Central memory CD8-positive, alpha-beta T cell (primary cell): ENCODE data around the gene TMEM92.

ENCODE experiments used
- ATAC-seq: fragments of 150-1000 bp; cut with Tn5 transposase; replicated peaks from 2 replicates; pipeline ENCODE4 v1.10.0; 2022; ENCODE audit warnings: mild to moderate bottlenecking, moderate FRiP score, moderate number of reproducible peaks; ENCODE audit not compliant: poor library complexity, severe bottlenecking; ENCODE audit errors: extremely low read depth
- DNase-seq, 2 donors: peaks; one replicate each; pipeline ENCODE4 v3.0.0; 2021; ENCODE audit warnings: low spot score in 2 of 2
- H3K27ac Mint-ChIP-seq: one replicate; pipeline ENCODE4 v1.8.0; 2022; ENCODE audit warnings: low read depth, mild to moderate bottlenecking, moderate library complexity, mixed read lengths
- H3K27me3 Mint-ChIP-seq: one replicate; pipeline ENCODE4 v1.8.0; 2022; ENCODE audit warnings: mixed read lengths
- H3K36me3 Mint-ChIP-seq: one replicate; pipeline ENCODE4 v1.8.0; 2022; ENCODE audit warnings: mild to moderate bottlenecking, moderate library complexity, mixed read lengths; ENCODE audit not compliant: insufficient read depth
- H3K4me1 Mint-ChIP-seq: one replicate; pipeline ENCODE4 v1.8.0; 2022; ENCODE audit warnings: mixed read lengths
- H3K4me3 Mint-ChIP-seq: one replicate; pipeline ENCODE4 v1.8.0; 2022; ENCODE audit warnings: mild to moderate bottlenecking, moderate library complexity, mixed read lengths
- H3K9me3 Mint-ChIP-seq: one replicate; pipeline ENCODE4 v1.8.0; 2022; ENCODE audit warnings: mixed read lengths

Gene TMEM92

GRCh38 chr17:50256826-50257618, 17.2 kb upstream of the TMEM92 start:
- ATAC-seq (no peak), DNase-seq (no peak)
- Mint-ChIP-seq H3K27ac (no peak overlapping the region), H3K27me3 (peaks cover 28% of the 10 kb centered on the region), H3K4me1 (no peaks in the 10 kb centered on the region), H3K4me3 (no peak overlapping the region), H3K36me3 (no peaks in the 10 kb centered on the region), H3K9me3 (no peaks in the 10 kb centered on the region)

- DNase-seq: no peak
Measured at GRCh38 chr17:50257676-50258224, 16.5 kb upstream of the TMEM92 start.

GRCh38 chr17:50258647-50259476, 15.4 kb upstream of the TMEM92 start:
- Mint-ChIP-seq H3K27me3 (peaks cover 46% of the 10 kb centered on the region), H3K36me3 (no peaks in the 10 kb centered on the region), H3K4me3 (no peak overlapping the region), H3K4me1 (no peaks in the 10 kb centered on the region), H3K27ac (no peak overlapping the region), H3K9me3 (no peaks in the 10 kb centered on the region)
- no peak for ATAC-seq
- DNase-seq: no peak

More at GRCh38 chr17:50257676-50258224, 16.5 kb upstream of the TMEM92 start:
- no peaks in the 10 kb centered on the region for H3K4me1 Mint-ChIP-seq
- H3K27ac Mint-ChIP-seq: no peak overlapping the region
- H3K27me3 Mint-ChIP-seq: peaks cover 35% of the 10 kb centered on the region
- H3K36me3 Mint-ChIP-seq: no peaks in the 10 kb centered on the region
- no peaks in the 10 kb centered on the region for H3K9me3 Mint-ChIP-seq
- no peak overlapping the region for H3K4me3 Mint-ChIP-seq
- ATAC-seq: no peak

GRCh38 chr17:50259477-50260324, 14.6 kb upstream of the TMEM92 start:
- Mint-ChIP-seq H3K9me3 (no peaks in the 10 kb centered on the region), H3K27ac (no peak overlapping the region), H3K27me3 (peaks cover 50% of the 10 kb centered on the region), H3K4me1 (no peaks in the 10 kb centered on the region), H3K4me3 (no peak overlapping the region), H3K36me3 (peaks cover under 1% of the 10 kb centered on the region)
- DNase-seq (no peak), ATAC-seq (no peak)

- H3K9me3 Mint-ChIP-seq: no peaks in the 10 kb centered on the region
- no peak for ATAC-seq
- peaks cover 2% of the 10 kb centered on the region for H3K36me3 Mint-ChIP-seq
- no peaks in the 10 kb centered on the region for H3K4me1 Mint-ChIP-seq
- H3K27ac Mint-ChIP-seq: no peak overlapping the region
- no peak overlapping the region for H3K4me3 Mint-ChIP-seq
- H3K27me3 Mint-ChIP-seq: peaks cover 50% of the 10 kb centered on the region
- no peak for DNase-seq
Measured at GRCh38 chr17:50260501-50260911, 13.8 kb upstream of the TMEM92 start.

GRCh38 chr17:50261051-50261915, 13.0 kb upstream of the TMEM92 start:
- ATAC-seq: no peak
- peaks cover 2% of the 10 kb centered on the region for H3K36me3 Mint-ChIP-seq
- no peak for DNase-seq
- H3K4me1 Mint-ChIP-seq: no peaks in the 10 kb centered on the region
- no peak overlapping the region for H3K4me3 Mint-ChIP-seq
- peak overlapping the region; percentile 46 for H3K27ac Mint-ChIP-seq
- peaks cover 44% of the 10 kb centered on the region for H3K27me3 Mint-ChIP-seq
- H3K9me3 Mint-ChIP-seq: no peaks in the 10 kb centered on the region

GRCh38 chr17:50262001-50262794, 12.1 kb upstream of the TMEM92 start:
- ATAC-seq: no peak
- Mint-ChIP-seq H3K4me1 (no peaks in the 10 kb centered on the region), H3K27ac (peak overlapping the region; percentile 46)

GRCh38 chr17:50263331-50264262, 10.7 kb upstream of the TMEM92 start:
- H3K4me1 Mint-ChIP-seq: no peaks in the 10 kb centered on the region
- peaks cover 2% of the 10 kb centered on the region for H3K36me3 Mint-ChIP-seq
- peaks cover 32% of the 10 kb centered on the region for H3K27me3 Mint-ChIP-seq
- ATAC-seq (no peak), DNase-seq (no peak)
- H3K9me3 Mint-ChIP-seq: no peaks in the 10 kb centered on the region
- H3K27ac Mint-ChIP-seq: no peak overlapping the region
- no peak overlapping the region for H3K4me3 Mint-ChIP-seq

More at GRCh38 chr17:50262001-50262794, 12.1 kb upstream of the TMEM92 start:
- peaks cover 35% of the 10 kb centered on the region for H3K27me3 Mint-ChIP-seq
- H3K36me3 Mint-ChIP-seq: peaks cover 2% of the 10 kb centered on the region
- no peak for DNase-seq
- H3K9me3 Mint-ChIP-seq: no peaks in the 10 kb centered on the region
- no peak overlapping the region for H3K4me3 Mint-ChIP-seq

GRCh38 chr17:50264263-50265113, 9.8 kb upstream of the TMEM92 start:
- DNase-seq (no peak), ATAC-seq (no peak)
- Mint-ChIP-seq H3K9me3 (no peaks in the 10 kb centered on the region), H3K27me3 (peaks cover 32% of the 10 kb centered on the region), H3K27ac (no peak overlapping the region), H3K4me1 (no peaks in the 10 kb centered on the region), H3K4me3 (no peak overlapping the region), H3K36me3 (peaks cover 2% of the 10 kb centered on the region)

- Mint-ChIP-seq H3K36me3 (peaks cover 2% of the 10 kb centered on the region), H3K27me3 (peaks cover 32% of the 10 kb centered on the region), H3K27ac (no peak overlapping the region), H3K4me3 (no peak overlapping the region), H3K4me1 (no peaks in the 10 kb centered on the region), H3K9me3 (no peaks in the 10 kb centered on the region)
- DNase-seq (no peak), ATAC-seq (no peak)
Measured at GRCh38 chr17:50265212-50265611, 9.1 kb upstream of the TMEM92 start.
